ENCODE data around the gene CDK16. TPM values are rescaled to one million over a fixed set of nuclear protein-coding genes. Genes with fewer than 3 reads are reported as not detected.
A peak's percentile ranks its signal among the peaks of the same experiment; 100 is the strongest.

CDK16 gene
- total and polyA plus RNA-seq, 9 of the 15 experiments (the other 6 are each of a cell fraction or from before 2014, with no cell fraction given): 3.9 to 104 (median 57.5) TPM

DNA sequence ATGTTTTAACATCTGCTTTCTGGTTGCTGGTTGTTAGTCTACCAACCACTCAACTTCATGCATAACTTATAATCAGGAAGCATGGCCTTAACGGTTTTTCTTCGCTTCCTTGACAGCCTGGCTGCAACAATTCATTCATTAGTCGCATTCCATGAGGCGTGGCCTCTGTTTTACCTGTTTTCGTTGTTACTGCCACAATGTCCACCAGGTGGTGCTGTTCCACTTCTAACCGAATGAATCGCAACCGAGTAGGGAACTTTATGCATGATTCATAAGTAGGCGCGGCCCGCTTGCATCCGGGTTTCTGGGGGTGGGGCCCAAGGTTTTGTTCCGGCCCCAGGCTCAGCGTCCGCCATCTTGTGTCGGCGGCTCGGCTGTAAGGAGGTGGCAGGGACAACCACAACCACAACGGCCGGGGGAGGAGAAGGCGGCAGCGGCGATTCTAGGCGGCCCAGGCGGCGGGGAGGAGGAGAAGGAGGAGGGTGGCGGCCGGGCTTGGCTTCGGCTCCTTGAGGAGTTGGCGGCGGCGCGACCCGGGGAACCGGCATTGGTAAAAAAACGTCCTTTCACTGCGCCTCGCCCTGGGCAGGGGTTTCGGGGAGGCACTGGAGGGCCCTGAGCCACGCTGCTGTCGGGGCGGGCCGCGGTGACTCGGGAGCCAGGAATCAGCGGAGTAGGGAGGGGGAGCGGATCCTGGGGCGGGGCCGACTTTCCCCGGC lies 24.8 kb upstream of the CDK16 start, which contains the start of gene UBA1 (continued):
- TF ChIP-seq, protein P1, sequence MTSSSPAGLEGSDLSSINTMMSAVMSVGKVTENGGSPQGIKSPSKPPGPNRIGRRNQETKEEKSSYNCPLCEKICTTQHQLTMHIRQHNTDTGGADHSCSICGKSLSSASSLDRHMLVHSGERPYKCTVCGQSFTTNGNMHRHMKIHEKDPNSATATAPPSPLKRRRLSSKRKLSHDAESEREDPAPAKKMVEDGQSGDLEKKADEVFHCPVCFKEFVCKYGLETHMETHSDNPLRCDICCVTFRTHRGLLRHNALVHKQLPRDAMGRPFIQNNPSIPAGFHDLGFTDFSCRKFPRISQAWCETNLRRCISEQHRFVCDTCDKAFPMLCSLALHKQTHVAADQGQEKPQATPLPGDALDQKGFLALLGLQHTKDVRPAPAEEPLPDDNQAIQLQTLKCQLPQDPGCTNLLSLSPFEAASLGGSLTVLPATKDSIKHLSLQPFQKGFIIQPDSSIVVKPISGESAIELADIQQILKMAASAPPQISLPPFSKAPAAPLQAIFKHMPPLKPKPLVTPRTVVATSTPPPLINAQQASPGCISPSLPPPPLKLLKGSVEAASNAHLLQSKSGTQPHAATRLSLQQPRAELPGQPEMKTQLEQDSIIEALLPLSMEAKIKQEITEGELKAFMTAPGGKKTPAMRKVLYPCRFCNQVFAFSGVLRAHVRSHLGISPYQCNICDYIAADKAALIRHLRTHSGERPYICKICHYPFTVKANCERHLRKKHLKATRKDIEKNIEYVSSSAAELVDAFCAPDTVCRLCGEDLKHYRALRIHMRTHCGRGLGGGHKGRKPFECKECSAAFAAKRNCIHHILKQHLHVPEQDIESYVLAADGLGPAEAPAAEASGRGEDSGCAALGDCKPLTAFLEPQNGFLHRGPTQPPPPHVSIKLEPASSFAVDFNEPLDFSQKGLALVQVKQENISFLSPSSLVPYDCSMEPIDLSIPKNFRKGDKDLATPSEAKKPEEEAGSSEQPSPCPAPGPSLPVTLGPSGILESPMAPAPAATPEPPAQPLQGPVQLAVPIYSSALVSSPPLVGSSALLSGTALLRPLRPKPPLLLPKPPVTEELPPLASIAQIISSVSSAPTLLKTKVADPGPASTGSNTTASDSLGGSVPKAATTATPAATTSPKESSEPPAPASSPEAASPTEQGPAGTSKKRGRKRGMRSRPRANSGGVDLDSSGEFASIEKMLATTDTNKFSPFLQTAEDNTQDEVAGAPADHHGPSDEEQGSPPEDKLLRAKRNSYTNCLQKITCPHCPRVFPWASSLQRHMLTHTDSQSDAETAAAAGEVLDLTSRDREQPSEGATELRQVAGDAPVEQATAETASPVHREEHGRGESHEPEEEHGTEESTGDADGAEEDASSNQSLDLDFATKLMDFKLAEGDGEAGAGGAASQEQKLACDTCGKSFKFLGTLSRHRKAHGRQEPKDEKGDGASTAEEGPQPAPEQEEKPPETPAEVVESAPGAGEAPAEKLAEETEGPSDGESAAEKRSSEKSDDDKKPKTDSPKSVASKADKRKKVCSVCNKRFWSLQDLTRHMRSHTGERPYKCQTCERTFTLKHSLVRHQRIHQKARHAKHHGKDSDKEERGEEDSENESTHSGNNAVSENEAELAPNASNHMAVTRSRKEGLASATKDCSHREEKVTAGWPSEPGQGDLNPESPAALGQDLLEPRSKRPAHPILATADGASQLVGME (CRISPR knock-in tag; IDR thresholded peaks at IDR 0.05): no peak
- TF ChIP-seq POLR2G (IDR thresholded peaks at IDR 0.05; ENCODE audit: low read depth, low read length) (peak; percentile 97), SOX6 (IDR thresholded peaks at IDR 0.05) (0 out of 2 replicates have a peak, but pooled peaks have one; percentile 25), NCOA4 (IDR thresholded peaks at IDR 0.05; ENCODE audit: partially characterized antibody) (no peak), NFXL1 (CRISPR knock-in tag; IDR thresholded peaks at IDR 0.05) (no peak), TCF3 (CRISPR knock-in tag; IDR thresholded peaks at IDR 0.05) (no peak), HDAC1 (IDR thresholded peaks at IDR 0.05) (peak in 1 of 2 experiments; percentile 40; a peak in 2 of 4 replicates), YY1 (IDR thresholded peaks at IDR 0.05; ENCODE audit: borderline replicate concordance in 1 of 3, control insufficient read depth in 1 of 3, extremely low read depth in 1 of 3, insufficient read depth in 3 of 3, insufficient read length in 1 of 3, insufficient replicate concordance in 2 of 3, low read depth in 1 of 3, low read length in 2 of 3) (peak; percentile 74 to 97 (median 93)), RBM14 (IDR thresholded peaks at IDR 0.05; ENCODE audit: borderline replicate concordance, insufficient read depth, low read depth, low read length) (no peak), ERF (CRISPR knock-in tag; IDR thresholded peaks at IDR 0.05) (no peak), GTF2A2 (tag; IDR thresholded peaks at IDR 0.05) (no peak), FIP1L1 (IDR thresholded peaks at IDR 0.05; ENCODE audit: low read depth, low read length, poor library complexity, severe bottlenecking) (no peak), ARNT (IDR thresholded peaks at IDR 0.05) (peak in 1 of 2 experiments; percentile 72; a peak in 1 of 4 replicates), HDGF (IDR thresholded peaks at IDR 0.05) (no peak), ZNF3 (CRISPR knock-in tag; IDR thresholded peaks at IDR 0.05) (no peak)
- TF ChIP-seq, protein P2, sequence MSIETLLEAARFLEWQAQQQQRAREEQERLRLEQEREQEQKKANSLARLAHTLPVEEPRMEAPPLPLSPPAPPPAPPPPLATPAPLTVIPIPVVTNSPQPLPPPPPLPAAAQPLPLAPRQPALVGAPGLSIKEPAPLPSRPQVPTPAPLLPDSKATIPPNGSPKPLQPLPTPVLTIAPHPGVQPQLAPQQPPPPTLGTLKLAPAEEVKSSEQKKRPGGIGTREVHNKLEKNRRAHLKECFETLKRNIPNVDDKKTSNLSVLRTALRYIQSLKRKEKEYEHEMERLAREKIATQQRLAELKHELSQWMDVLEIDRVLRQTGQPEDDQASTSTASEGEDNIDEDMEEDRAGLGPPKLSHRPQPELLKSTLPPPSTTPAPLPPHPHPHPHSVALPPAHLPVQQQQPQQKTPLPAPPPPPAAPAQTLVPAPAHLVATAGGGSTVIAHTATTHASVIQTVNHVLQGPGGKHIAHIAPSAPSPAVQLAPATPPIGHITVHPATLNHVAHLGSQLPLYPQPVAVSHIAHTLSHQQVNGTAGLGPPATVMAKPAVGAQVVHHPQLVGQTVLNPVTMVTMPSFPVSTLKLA (conservative IDR thresholded peaks at IDR 0.05): peak; percentile 66 to 70; a peak in 3 of 4 replicates
- TF ChIP-seq, protein P3, sequence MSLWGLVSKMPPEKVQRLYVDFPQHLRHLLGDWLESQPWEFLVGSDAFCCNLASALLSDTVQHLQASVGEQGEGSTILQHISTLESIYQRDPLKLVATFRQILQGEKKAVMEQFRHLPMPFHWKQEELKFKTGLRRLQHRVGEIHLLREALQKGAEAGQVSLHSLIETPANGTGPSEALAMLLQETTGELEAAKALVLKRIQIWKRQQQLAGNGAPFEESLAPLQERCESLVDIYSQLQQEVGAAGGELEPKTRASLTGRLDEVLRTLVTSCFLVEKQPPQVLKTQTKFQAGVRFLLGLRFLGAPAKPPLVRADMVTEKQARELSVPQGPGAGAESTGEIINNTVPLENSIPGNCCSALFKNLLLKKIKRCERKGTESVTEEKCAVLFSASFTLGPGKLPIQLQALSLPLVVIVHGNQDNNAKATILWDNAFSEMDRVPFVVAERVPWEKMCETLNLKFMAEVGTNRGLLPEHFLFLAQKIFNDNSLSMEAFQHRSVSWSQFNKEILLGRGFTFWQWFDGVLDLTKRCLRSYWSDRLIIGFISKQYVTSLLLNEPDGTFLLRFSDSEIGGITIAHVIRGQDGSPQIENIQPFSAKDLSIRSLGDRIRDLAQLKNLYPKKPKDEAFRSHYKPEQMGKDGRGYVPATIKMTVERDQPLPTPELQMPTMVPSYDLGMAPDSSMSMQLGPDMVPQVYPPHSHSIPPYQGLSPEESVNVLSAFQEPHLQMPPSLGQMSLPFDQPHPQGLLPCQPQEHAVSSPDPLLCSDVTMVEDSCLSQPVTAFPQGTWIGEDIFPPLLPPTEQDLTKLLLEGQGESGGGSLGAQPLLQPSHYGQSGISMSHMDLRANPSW (CRISPR knock-in tag; IDR thresholded peaks at IDR 0.05): no peak
